Pancreas (tissue), 10 donors: ENCODE data around the gene ZYX. TPM values are rescaled to one million over a fixed set of nuclear protein-coding genes. Genes with fewer than 3 reads are reported as not detected.

ENCODE experiments used
- ATAC-seq, 4 donors: fragments of 200-7000 bp; cut with Tn5 transposase; one replicate each; pipeline versions ENCODE4 v1.8.0 to v1.9.1; 2020; ENCODE audit warnings: mild to moderate bottlenecking in 4 of 4, moderate library complexity in 4 of 4
- DNase-seq, 6 donors: peaks; one replicate each; pipeline ENCODE4 v3.0.0-alpha.2; 2020
- FAIRE-seq: peaks from 2 replicates; lab custom pipeline; 2012; peaks lifted over from hg19 to GRCh38; lab: Jason Lieb, UNC
- H3K27ac ChIP-seq, 4 donors: fragments of 200-600 bp; sonication (generic); 1 replicate in 3 of 4; 2 replicates in 1 of 4; pipeline versions ENCODE4 v1.5.0 to v1.8.0; 2020
- H3K27me3 ChIP-seq, 4 donors: fragments of 200-600 bp; one replicate each; pipeline ENCODE4 v1.8.0; 2021
- H3K36me3 ChIP-seq, 3 donors: fragments of 200-600 bp; sonication (generic) in 1 of 3; one replicate each; pipeline versions ENCODE4 v1.5.0 to v1.8.0; 2020 to 2021
- H3K4me1 ChIP-seq, 3 donors: fragments of 200-600 bp; one replicate each; pipeline ENCODE4 v1.8.0; 2021
- H3K4me3 ChIP-seq, 4 donors: fragments of 200-600 bp; sonication (generic) in 2 of 4; one replicate each; pipeline versions ENCODE4 v1.5.0 to v1.8.0; 2020 to 2021
- H3K9me3 ChIP-seq, 4 donors: fragments of 200-600 bp; one replicate each; pipeline ENCODE4 v1.8.0; 2021
- WGBS, 2 donors: extraction: QIAGEN DNeasy Blood & Tissue Kit; methylation state at CpG; one replicate each; pipeline ENCODE4 v1.1.7; 2013; 5-methylcytosine and 5-hydroxymethylcytosine counted together
- intact Hi-C, 3 donors: fragments of 100-400 bp; cut with DNase I; formaldehyde crosslinking; loops; one replicate each; pipeline versions ENCODE4 v1.11.1 to v1.14.2; 2022
- polyA plus RNA-seq, 2 donors: library from polyadenylated mRNA; stranded (reverse); fragments of 200-250 nt; gene quantifications; one replicate each; pipeline ENCODE4 v1.2.3, GENCODE V29; 2013
- total RNA-seq, 6 donors: library from RNA; stranded (reverse); fragmentation: NEBNext Ultra II Directional in 4 of 6; extraction: Animal tissue kit (Norgen Biotek cat#: 25700) in 4 of 6; gene quantifications; one replicate each; pipeline versions ENCODE4 v1.2.1 to v1.2.4, GENCODE V29; 2021 to 2023
- TF ChIP-seq, protein P1 (sequence below), 4 donors: fragments of 200-600 bp; sonication (generic) in 3 of 4; IDR thresholded peaks; one replicate each; pipeline versions ENCODE4 v1.5.0 to v1.8.0; 2021; ENCODE audit warnings: antibody characterized with exemption in 4 of 4
- donor health status: healthy with polysubstance abuse.
- donor health status: DM: no; HTN: no; CAD: no; lungs with moderate emphysema.
- donor health status: DM: no; HTN: no; CAD: no.
- donor health status: control.
- donor health status: control.
- donor health status: Bipolar disorder and iron deficiency.
- donor health status: DM: yes; HTN: yes; CAD: no.
- donor health status: DM: no; HTN: no; CAD: no.
- donor health status: DM: no; HTN: no; CAD: no.
- donor health status: DM: yes; HTN: yes; CAD: no.

The ZYX gene
- total and polyA plus RNA-seq, 8 donors = 29.1 to 73.8 (median 44.2) TPM

DNA sequence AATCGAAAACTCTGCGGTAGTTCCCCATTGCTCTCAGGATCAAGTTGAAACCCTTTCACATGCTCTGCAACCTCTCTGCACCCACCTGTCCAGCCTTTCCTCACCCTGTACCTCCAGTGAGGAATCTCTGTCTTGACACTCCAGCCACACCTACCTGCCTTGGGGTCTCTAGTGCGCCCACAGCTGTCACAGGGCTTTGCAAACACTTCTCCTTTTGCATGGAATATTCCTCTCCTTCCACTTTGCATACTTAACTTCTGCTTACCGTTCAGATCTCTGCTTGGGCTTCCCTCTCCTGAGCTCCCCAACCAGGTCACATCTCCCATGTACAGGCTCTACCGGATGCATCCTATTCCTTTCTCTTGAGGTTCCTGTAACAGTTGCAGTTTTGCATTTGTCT, 6.6 kb upstream of the ZYX start:
- ATAC-seq (peak in 1 of 4 donors; percentile 44), FAIRE-seq (no peak), DNase-seq (no peak)
- H3K27me3 ChIP-seq = no peaks in the 10 kb centered on the region
- intact Hi-C loops = no loop called here
- H3K36me3 ChIP-seq = no peaks in the 10 kb centered on the region
- H3K9me3 ChIP-seq = no peaks in the 10 kb centered on the region
- 82 to 86% methylated on average over 5 of the region's 5 CpGs for WGBS, 2 donors
- no peak overlapping the region for H3K4me3 ChIP-seq
- no peak overlapping the region for H3K27ac ChIP-seq
- TF ChIP-seq, protein P1, sequence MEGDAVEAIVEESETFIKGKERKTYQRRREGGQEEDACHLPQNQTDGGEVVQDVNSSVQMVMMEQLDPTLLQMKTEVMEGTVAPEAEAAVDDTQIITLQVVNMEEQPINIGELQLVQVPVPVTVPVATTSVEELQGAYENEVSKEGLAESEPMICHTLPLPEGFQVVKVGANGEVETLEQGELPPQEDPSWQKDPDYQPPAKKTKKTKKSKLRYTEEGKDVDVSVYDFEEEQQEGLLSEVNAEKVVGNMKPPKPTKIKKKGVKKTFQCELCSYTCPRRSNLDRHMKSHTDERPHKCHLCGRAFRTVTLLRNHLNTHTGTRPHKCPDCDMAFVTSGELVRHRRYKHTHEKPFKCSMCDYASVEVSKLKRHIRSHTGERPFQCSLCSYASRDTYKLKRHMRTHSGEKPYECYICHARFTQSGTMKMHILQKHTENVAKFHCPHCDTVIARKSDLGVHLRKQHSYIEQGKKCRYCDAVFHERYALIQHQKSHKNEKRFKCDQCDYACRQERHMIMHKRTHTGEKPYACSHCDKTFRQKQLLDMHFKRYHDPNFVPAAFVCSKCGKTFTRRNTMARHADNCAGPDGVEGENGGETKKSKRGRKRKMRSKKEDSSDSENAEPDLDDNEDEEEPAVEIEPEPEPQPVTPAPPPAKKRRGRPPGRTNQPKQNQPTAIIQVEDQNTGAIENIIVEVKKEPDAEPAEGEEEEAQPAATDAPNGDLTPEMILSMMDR (IDR thresholded peaks at IDR 0.05) = no peak
- peaks cover 0 to 6% (median 0%) of the 10 kb centered on the region in 3 donors for H3K4me1 ChIP-seq

DNA sequence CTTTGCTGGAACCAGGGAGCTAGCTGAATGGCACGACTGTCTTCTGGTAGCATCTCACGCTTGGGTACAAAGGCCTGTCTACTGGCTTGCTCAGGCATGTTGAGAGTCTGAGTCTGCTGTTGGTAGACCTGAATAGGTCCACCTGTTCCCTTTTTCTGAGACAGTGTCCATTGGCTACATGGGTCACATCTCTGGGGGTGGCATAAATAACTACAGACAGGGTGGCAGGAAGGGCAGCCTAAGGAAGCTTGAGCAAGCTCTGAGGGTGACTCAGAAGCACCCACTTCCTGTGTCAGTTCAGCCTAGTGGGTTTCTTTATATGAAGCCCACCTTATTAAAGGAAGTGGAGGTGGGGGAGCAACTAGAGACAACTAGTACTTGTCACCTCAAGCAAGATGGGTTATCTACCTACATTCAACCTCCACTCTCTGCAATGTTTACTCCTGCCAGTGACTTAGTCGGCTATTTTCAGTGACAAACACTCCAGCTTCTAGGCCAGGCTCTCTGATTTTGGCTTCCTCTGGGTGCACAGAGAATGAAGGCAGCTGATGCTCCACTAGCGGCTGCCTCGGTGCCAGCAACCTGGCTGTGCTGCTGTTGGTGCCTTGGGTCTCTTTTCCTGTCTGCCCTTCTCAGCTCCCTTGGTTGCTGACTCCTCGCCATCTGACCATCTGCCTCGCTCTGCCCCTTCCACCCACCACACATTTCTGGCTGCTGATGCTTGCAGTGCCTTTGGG, 5.7 kb upstream of the ZYX start:
- DNase-seq (no peak), ATAC-seq (peak in 1 of 4 donors; percentile 26)

DNA sequence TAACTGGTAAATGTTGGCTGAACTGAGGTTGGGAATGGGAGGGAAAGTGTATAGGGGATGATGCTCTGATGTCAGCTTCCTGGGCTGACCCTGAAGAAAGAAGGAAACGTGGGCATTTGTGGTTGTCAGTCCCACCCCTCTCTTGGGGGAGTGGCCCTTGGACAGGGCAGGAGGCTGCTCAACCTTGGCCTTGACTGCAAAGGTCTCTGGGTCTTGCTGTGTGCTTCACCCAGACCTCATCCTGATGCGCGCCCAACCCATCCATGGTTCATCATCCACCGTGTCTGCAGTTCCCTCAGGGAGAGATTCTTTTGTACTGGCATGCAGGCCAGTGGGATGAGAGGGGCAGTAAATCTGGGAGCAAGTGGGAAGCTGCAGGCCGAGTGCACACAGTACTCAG, 4.7 kb upstream of the ZYX start:
- TF ChIP-seq, protein P1 (IDR thresholded peaks at IDR 0.05) = no peak
- no peak overlapping the region for H3K4me3 ChIP-seq
- H3K4me1 ChIP-seq = peaks cover 0 to 8% (median 0%) of the 10 kb centered on the region in 3 donors
- no peak for ATAC-seq
- no peak overlapping the region for H3K27ac ChIP-seq
- 72 to 76% methylated on average over 5 of the region's 5 CpGs for WGBS, 2 donors
- H3K9me3 ChIP-seq = no peaks in the 10 kb centered on the region
- no peak for FAIRE-seq
- DNase-seq = no peak
- intact Hi-C loops = no loop called here
- H3K27me3 ChIP-seq = no peaks in the 10 kb centered on the region
- H3K36me3 ChIP-seq = no peaks in the 10 kb centered on the region

More for the DNA sequence above, 5.7 kb upstream of the ZYX start:
- Histone ChIP-seq H3K27me3 (no peaks in the 10 kb centered on the region), H3K4me3 (no peak overlapping the region), H3K27ac (peak overlapping the region in 1 of 4 donors; percentile 31), H3K4me1 (peaks cover 0 to 8% (median 0%) of the 10 kb centered on the region in 3 donors), H3K9me3 (no peaks in the 10 kb centered on the region), H3K36me3 (no peaks in the 10 kb centered on the region)
- intact Hi-C loops = no loop called here
- TF ChIP-seq, protein P1 (IDR thresholded peaks at IDR 0.05) = no peak
- WGBS, 2 donors = 78 to 84% methylated on average over 7 of the region's 7 CpGs
- no peak for FAIRE-seq

DNA sequence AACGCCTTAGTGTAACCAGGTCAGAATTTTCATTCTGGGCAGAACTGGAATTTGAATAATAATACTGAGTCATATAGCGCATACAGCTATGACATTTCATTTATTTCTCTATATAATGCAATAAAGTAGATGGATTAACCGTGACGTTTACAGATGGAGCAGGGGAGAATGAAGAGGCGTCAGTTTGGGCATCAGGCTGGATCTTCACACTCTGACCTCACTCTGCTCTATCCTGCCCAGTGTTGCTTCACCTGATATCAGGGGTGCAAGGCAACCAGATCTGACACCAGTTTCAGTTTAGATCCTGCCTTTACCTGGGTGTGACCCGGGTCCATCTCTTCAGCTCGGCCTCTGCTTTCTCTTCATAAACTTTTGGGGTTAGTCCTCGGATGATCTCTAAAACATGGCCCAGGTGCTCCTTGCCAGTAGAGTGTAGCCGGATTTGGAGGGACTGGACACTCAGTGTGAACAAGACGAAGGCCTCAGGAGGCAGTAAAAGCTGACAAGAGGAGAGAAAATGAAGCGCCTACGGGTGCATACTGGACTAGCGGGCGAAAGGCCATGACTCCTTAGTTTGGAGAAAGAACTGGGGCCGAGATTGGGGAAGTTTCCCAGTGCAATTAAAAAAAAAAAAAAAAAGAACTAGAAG, 1.4 kb upstream of the ZYX start:
- peak overlapping the region in 3 of 4 donors; percentile 70 to 97 (median 72) for H3K4me3 ChIP-seq
- TF ChIP-seq, protein P1 (IDR thresholded peaks at IDR 0.05) = no peak
- H3K9me3 ChIP-seq = no peaks in the 10 kb centered on the region
- ATAC-seq (no peak), DNase-seq (peak in 1 of 6 donors; percentile 21), FAIRE-seq (no peak)
- peaks cover 0 to 8% (median 0%) of the 10 kb centered on the region in 3 donors for H3K4me1 ChIP-seq
- WGBS, 2 donors = 33 to 36% methylated on average over 15 of the region's 15 CpGs
- no peaks in the 10 kb centered on the region for H3K36me3 ChIP-seq
- H3K27ac ChIP-seq = peak overlapping the region; percentile 83 to 94 (median 92)
- H3K27me3 ChIP-seq = no peaks in the 10 kb centered on the region
- intact Hi-C loops = no loop called here
